NK-92 treated with Interleukin-12 subunit alpha and Interleukin-12 subunit beta, amount 100 ng/mL, for 24 hours (cell line): Measurements from ENCODE around the gene PARP14.

Experiments used
- DNase-seq: peaks from one replicate; lab custom pipeline; 2025; lab: John Stamatoyannopoulos, UW

PARP14 gene

DNA sequence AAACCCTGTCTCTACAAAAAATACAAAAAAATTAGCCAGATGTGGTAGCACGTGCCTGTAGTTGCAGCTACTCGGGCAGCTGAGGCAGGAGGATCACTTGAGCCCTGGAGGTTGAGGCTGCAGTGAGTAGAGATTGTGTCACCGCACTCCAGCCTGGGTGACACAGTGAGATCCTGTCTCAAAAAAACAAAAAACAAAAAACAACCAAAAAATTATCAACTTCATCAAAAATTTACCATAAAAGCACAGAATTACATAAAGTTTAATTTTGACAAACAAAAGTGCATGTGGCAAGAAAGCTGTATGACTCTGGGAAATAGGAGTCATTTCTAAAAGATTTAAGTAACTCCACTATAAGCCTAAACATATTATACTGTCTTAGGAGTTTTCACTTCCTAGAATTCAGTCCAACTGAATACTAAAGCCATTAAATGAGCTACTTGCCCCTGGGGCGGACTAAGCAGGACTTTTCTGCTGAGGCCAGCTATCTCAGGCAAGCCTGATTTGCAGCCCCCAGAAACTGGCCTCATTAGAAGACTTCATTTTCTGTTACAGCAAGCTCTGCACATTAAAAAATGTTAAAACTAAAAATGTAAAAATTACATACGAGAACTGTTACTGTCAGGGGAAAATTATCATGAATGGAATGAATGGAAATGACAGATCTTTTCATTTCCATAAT is 90.0 kb downstream of the PARP14 start:
- DNase-seq: no peak

DNA sequence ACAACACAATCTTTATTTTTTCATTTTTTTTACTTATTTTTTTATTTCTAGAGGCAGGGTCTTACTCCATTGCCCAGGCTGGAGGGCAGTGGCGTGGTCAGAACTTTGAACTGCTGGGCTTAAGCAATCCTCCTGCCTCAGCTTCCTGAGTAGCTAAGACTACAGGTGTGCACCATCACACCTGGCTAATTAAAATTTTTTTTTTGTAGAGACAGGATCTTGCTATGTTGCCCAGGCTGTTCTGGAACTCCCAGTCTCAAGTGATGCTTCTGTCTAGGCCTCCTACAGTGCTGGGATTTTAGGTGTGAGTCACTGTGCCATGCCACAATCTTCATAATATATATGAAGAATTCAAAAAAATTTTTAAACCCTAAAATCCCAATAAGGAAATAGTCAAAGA is 92.2 kb downstream of the PARP14 start:
- DNase-seq: no peak

DNA sequence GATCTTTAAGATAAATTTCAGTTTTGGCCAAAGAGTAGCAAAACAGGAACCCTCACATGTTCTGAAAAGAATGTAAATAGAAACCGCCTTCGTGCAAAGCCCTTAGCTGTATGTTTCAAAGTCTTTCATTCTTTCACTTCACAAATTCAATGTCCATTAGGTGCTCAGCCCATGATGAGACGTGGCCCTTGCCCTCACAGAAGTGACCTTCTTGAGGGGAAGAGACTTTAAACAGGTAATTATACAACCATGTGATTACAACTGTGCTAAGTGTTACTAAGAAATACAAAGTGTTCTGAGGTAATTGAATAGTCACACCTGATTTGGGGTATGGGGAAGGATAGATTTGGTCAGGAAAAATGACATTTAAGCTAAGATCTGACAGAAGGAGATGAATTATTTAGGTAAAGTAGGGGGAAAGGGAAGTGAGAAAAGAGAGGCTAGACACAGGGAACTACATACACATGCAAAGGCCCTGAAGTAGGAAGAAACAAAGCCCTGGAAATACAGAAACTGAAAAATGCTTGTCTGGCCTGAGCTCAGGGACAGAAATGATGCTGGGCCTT is 93.4 kb downstream of the PARP14 start:
- DNase-seq: no peak

DNA sequence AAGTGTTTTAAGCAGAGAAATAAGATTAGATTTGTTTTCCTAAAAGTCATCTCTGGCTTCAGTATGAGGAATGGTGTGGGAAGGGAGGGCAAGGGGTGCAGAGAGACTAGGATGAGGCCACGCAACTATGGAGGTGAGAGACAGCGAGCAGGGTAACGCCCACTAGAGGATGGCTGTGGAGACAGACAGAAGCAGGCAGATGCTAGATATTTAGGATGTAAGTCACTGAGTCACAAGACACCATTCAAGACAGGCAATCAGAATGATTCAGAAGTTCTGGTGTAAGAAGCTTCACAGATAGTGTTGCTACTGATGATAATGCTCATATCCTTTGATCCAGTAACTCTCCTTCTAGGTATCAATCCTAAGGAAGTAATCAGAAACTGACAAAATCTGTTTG is 93.9 kb downstream of the PARP14 start:
- DNase-seq: no peak

- no peak for DNase-seq
Observed at GRCh38 chr3:122776675-122777468, 96.2 kb downstream of the PARP14 start.

GRCh38 chr3:122777563-122777962 is 96.9 kb downstream of the PARP14 start:
- DNase-seq: no peak
